HEK293T (cell line): Measurements from ENCODE around the gene RNF187.

ENCODE experiments used
- BHLHE40 ChIP-seq: fragments of 450-650 bp; IDR thresholded peaks from 2 replicates; pipeline ENCODE4 v1.6.1; 2016; ENCODE audit warnings: mild to moderate bottlenecking, moderate library complexity, borderline replicate concordance
- CTBP1 ChIP-seq: fragments of 450-650 bp; IDR thresholded peaks from 2 replicates; pipeline ENCODE4 v1.6.1; 2016; ENCODE audit warnings: borderline replicate concordance
- ELF4 ChIP-seq: fragments of 450-650 bp; IDR thresholded peaks from 2 replicates; pipeline ENCODE4 v1.6.1; 2017; ENCODE audit warnings: antibody characterized with exemption
- FOXK2 ChIP-seq: fragments of 450-650 bp; IDR thresholded peaks from 2 replicates; pipeline ENCODE4 v1.6.1; 2016; ENCODE audit warnings: mild to moderate bottlenecking
- FOXM1 ChIP-seq: fragments of 450-650 bp; IDR thresholded peaks from 2 replicates; pipeline ENCODE4 v1.6.1; 2017; ENCODE audit warnings: mild to moderate bottlenecking, borderline replicate concordance
- L3MBTL2 ChIP-seq: fragments of 450-650 bp; conservative IDR thresholded peaks from 2 replicates; pipeline ENCODE4 v1.6.1; 2016; ENCODE audit warnings: mild to moderate bottlenecking
- LEF1 ChIP-seq: fragments of 450-650 bp; IDR thresholded peaks from 2 replicates; pipeline ENCODE4 v1.6.1; 2017; ENCODE audit warnings: mild to moderate bottlenecking, borderline replicate concordance
- NFRKB ChIP-seq: fragments of 450-650 bp; IDR thresholded peaks from 2 replicates; pipeline ENCODE4 v1.6.1; 2016; ENCODE audit warnings: mild to moderate bottlenecking, moderate library complexity
- PKNOX1 ChIP-seq: fragments of 450-650 bp; IDR thresholded peaks from 2 replicates; pipeline ENCODE4 v1.6.1; 2016
- SP1 ChIP-seq: fragments of 450-650 bp; IDR thresholded peaks from 2 replicates; pipeline ENCODE4 v1.6.1; 2017
- SUZ12 ChIP-seq: fragments of 450-650 bp; IDR thresholded peaks from 2 replicates; pipeline ENCODE4 v1.6.1; 2016; ENCODE audit warnings: mild to moderate bottlenecking
- TARDBP ChIP-seq: fragments of 450-650 bp; IDR thresholded peaks from 2 replicates; pipeline ENCODE4 v1.6.1; 2016
- ZNF384 ChIP-seq: fragments of 450-650 bp; IDR thresholded peaks from 2 replicates; pipeline ENCODE4 v1.6.1; 2016

DNA sequence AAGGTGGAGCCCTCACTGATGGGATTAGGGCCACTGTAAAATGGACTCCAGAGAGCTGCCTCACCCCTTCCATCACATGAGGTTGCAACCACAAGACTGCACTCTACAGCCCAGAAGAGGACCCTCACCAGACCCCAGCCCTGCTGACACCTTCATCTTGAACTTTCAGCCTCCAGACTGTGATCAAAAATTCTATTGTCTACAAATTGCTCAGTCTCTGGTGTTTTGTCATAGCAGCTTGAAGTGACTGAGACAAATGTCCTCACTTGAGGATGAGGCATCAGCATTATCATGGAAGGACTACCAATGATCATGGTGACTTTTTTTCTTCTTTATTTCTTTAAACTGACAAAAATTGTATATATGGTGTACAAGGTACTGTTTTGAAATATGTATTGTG is 43.8 kb upstream of the RNF187 start:
- TF ChIP-seq FOXM1 (no peak), SP1 (no peak), ZNF384 (no peak), FOXK2 (no peak), SUZ12 (no peak), BHLHE40 (no peak), L3MBTL2 (no peak), TARDBP (no peak), LEF1 (no peak), NFRKB (no peak), ELF4 (no peak), PKNOX1 (no peak), CTBP1 (no peak)
